Panc1 (cell line): Measurements from ENCODE around the gene SLIT1.

Source experiments
- CTCF ChIP-seq: fragments of 450-650 bp; IDR thresholded peaks from 2 replicates; pipeline ENCODE4 v1.5.1; 2017; ENCODE audit warnings: mild to moderate bottlenecking
- POLR2AphosphoS5 ChIP-seq: IDR thresholded peaks from 2 replicates; pipeline ENCODE4 v1.6.1; 2012; ENCODE audit warnings: mild to moderate bottlenecking, low read depth, low read length, moderate library complexity
- REST ChIP-seq, 2 experiments: IDR thresholded peaks; 2 replicates each; pipeline ENCODE4 v1.6.1; 2011 to 2012; ENCODE audit warnings: low read depth in 2 of 2, control low read depth in 1 of 2, low read length in 1 of 2, mild to moderate bottlenecking in 1 of 2, moderate library complexity in 1 of 2; ENCODE audit not compliant: insufficient read depth in 1 of 2
- SIN3A ChIP-seq: IDR thresholded peaks from 2 replicates; pipeline ENCODE4 v1.6.1; 2012; ENCODE audit warnings: low read depth, mild to moderate bottlenecking, low read length, moderate library complexity, borderline replicate concordance; ENCODE audit not compliant: insufficient read depth

GRCh38 chr10:97023401-97024167 lies 162.2 kb downstream of the SLIT1 start:
- TF ChIP-seq CTCF = no peak
- no peak for TF ChIP-seq POLR2AphosphoS5
- no peak for TF ChIP-seq SIN3A
- no peak for TF ChIP-seq REST (IDR thresholded peaks at IDR 0.05; ENCODE audit: insufficient read depth in 1 of 2, low read depth in 2 of 2, low read length in 1 of 2)
